Activated CD4-positive, alpha-beta T cell treated with anti-CD3 and anti-CD28 coated beads, Interleukin-2, amount 10 ng/mL, durations not matched to agents 24 days and 14 days (primary cell): ENCODE results near the gene RAI1. TPM values are rescaled to one million over a fixed set of nuclear protein-coding genes. Genes with fewer than 3 reads are reported as not detected.
A peak's percentile ranks its signal among the peaks of the same experiment; 100 is the strongest.

Experiments
- DNase-seq: peaks from one replicate; pipeline ENCODE4 v3.0.0; 2022
- H3K27ac Mint-ChIP-seq: one replicate; pipeline ENCODE4 v1.8.0; 2022; ENCODE audit warnings: mild to moderate bottlenecking, mixed read lengths
- H3K27me3 Mint-ChIP-seq: one replicate; pipeline ENCODE4 v1.8.0; 2022; ENCODE audit warnings: mixed read lengths
- H3K36me3 Mint-ChIP-seq: one replicate; pipeline ENCODE4 v1.8.0; 2022; ENCODE audit warnings: low read depth, mild to moderate bottlenecking, mixed read lengths
- H3K4me1 Mint-ChIP-seq: one replicate; pipeline ENCODE4 v1.8.0; 2021; ENCODE audit warnings: mixed read lengths
- H3K4me3 Mint-ChIP-seq: one replicate; pipeline ENCODE4 v1.8.0; 2022; ENCODE audit warnings: mild to moderate bottlenecking, moderate library complexity, mixed read lengths
- H3K9me3 Mint-ChIP-seq: one replicate; pipeline ENCODE4 v1.8.0; 2021; ENCODE audit warnings: mixed read lengths
- intact Hi-C: fragments of 100-400 bp; cut with micrococcal nuclease; formaldehyde crosslinking; loops from one replicate; pipeline ENCODE4 v1.15.1; 2023
- total RNA-seq: library from RNA; stranded (reverse); gene quantifications from 2 replicates; pipeline ENCODE4 v1.2.3, GENCODE V29; 2022

The RAI1 gene
- total RNA-seq, 1 donor from 2014 or later, result 34.5 TPM

DNA sequence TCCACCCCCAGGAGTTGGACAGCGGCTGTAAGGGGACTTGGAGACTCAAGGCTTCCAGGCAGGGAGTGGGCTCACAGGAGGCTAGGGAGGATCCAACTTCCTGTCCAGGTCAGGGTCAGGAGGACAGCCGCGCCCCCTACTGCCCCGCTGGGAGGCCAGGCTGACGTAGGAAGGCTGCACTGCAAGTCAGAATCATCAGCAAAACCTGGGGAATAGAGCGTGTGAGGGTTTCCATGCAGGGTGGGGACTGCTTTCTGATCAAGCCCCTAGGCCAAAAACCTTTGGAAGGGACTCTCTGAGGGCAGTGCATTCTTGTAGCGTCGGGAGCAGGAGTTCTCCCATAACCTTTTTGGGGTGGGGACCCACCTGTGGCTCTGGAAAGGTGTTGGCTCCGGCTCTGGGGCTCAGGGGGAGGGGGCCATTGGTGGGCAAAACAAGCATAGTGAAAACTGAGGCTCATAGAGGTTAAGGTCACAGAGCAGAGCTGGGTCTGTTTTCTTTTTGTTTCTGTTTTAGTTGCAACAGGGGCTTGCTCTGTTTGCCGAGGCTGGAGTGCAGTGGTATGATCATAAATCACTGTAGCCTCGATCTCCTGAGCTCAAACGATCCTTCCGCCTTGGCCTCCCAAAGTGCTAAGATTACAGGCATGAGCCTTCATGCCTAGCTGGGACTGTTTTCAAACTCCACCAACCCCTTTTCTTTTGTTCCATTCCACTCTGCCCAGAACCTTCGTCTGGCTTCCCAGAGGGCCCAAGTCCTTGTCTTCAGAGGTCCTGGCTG is 22.1 kb downstream of the RAI1 start:
- no peak overlapping the region for H3K4me3 Mint-ChIP-seq
- DNase-seq, result no peak
- H3K27me3 Mint-ChIP-seq, result no peaks in the 10 kb centered on the region
- intact Hi-C loops, result no loop called here
- peaks cover 11% of the 10 kb centered on the region for H3K4me1 Mint-ChIP-seq
- H3K36me3 Mint-ChIP-seq, result peaks cover 8% of the 10 kb centered on the region
- no peaks in the 10 kb centered on the region for H3K9me3 Mint-ChIP-seq
- H3K27ac Mint-ChIP-seq, result no peak overlapping the region

DNA sequence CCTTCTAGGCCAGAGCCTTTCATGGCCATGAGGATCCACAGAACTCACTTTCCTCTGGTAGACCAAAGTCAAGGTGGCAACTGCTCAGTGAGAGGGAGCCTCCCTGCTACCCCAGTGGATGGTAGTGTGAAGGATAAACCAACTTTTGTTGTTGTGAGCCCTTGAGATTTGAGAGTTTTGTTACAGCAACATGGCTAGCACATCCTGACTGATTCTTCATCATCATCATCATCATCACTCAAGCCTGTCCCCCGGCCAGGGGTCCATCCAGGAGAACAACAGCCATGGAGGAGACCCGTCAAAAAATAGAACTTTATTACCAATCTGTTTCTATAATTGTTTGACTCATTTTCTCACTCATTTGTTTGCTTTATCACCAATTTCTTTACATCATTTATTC is 23.7 kb downstream of the RAI1 start:
- DNase-seq, result no peak
- Mint-ChIP-seq H3K9me3 (no peaks in the 10 kb centered on the region), H3K4me3 (no peak overlapping the region), H3K36me3 (peaks cover 8% of the 10 kb centered on the region), H3K4me1 (peaks cover 8% of the 10 kb centered on the region), H3K27me3 (no peaks in the 10 kb centered on the region), H3K27ac (no peak overlapping the region)
- intact Hi-C loops, result no loop called here

DNA sequence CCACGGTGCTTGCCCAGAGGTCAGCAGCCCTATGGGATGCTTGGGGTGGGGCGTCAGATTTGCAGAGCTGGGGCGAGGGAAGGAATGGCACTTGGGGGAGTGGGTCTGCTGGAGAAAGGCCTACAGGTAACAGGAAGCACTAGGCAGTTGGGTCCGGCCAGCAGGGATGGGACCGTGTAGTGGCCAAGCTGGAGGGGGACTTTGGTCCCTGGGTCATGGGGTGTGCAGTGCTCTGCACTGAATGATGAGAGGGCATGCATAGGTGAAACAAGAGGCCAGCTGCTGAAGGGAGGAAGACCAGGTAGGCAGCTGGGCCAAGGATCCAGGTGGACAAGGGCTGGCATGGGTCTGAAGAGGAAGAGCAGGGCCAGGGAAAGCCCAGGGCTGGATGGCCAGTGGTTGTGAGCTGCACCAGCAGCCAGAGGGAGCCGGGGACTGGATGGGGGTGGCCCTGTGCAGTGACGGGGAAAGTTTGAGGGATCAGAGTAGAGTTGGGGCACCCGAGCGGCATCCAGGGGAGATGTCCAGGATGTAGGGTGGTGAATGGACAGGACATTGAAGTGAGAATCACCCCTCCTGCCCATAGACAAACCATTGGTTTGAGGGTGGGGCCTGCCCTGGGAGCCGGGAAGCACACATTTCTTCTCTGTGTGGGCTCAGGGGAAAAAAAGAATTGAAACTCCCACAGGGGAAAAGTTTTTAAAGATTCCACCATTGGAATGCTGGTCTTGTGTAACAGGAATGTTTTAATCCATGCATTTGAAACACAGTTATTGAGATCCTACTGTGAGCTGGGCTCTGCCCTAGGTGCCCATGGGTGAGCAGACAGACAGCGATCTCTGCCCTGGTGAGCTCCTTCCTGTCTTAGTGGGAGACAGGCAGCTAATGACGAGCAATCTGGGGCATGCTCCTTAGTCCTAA is 25.1 kb downstream of the RAI1 start:
- Mint-ChIP-seq H3K27ac (no peak overlapping the region), H3K36me3 (peaks cover 8% of the 10 kb centered on the region), H3K4me3 (no peak overlapping the region), H3K4me1 (peaks cover 8% of the 10 kb centered on the region), H3K9me3 (no peaks in the 10 kb centered on the region), H3K27me3 (no peaks in the 10 kb centered on the region)
- DNase-seq, result no peak
- intact Hi-C loops, result no loop called here

DNA sequence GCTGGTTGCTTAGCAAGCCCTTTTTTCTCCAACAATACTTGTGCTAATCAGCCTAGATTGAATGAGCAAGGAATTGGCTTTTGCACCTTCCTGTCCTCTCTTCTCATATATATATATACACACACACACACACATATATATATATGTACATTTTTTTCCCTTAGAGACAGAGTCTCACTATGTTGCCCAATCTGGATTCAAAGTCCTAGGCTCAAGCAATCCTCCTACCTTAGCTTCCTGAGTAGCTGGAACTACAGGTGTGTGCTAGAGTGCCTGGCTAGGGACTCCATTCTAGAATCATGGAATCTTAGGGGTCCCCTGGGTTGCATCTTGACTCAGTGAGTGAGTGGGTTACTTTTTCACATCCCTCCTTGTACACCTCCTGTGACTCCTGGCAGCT is 27.0 kb downstream of the RAI1 start:
- no peaks in the 10 kb centered on the region for H3K27me3 Mint-ChIP-seq
- H3K36me3 Mint-ChIP-seq, result peaks cover 4% of the 10 kb centered on the region
- no peak for DNase-seq
- H3K4me1 Mint-ChIP-seq, result peaks cover 16% of the 10 kb centered on the region
- peak overlapping the region; percentile 20 for H3K27ac Mint-ChIP-seq
- no peak overlapping the region for H3K4me3 Mint-ChIP-seq
- intact Hi-C loops, result no loop called here
- H3K9me3 Mint-ChIP-seq, result no peaks in the 10 kb centered on the region

DNA sequence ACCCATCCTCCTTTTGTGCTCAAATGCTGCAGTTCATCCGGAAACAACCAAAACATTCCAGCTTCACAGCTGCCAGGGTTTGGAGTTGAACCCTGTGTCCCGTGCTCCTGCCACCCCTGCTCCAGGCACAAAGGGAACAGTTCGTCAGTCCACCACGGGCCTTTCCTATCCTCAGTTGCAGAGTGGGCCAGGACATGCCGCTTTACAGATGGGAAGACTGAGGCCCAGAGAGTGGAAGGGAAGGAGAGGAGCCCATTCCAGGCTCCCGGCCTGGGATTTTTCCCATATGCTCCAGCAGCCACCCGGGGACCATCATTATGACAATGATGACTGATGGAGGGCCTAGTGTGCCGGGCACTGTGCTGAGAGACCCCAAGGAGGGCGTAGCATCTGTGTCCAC is 27.6 kb downstream of the RAI1 start:
- Mint-ChIP-seq H3K4me1 (peaks cover 14% of the 10 kb centered on the region), H3K27me3 (no peaks in the 10 kb centered on the region), H3K27ac (no peak overlapping the region), H3K9me3 (no peaks in the 10 kb centered on the region), H3K4me3 (no peak overlapping the region), H3K36me3 (peaks cover 2% of the 10 kb centered on the region)
- DNase-seq, result no peak
- intact Hi-C loops, result no loop called here

DNA sequence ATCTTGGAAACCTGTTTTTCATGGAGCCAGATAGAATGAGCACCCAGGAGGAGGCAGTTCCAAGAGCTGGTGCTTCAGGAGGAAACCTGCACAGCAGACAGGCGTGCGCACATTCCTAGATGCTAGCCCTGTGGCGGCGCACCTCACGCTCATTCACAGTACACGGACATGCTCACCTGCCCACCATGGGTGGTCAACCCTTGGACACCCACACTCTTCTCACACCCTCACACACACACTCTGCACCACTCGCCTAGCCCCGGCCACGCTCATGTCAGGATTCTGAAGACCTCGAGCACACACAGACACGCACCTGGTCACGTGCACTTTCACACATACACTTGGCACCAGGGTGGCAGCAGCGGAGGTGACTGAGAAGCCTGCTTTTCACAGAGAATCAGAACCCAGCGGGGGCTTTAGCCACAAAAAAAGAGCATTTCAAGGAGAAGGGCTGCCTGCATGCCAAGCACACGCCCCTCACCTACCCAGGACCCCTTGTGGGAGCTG is 28.6 kb downstream of the RAI1 start:
- peaks cover 1% of the 10 kb centered on the region for H3K36me3 Mint-ChIP-seq
- no peak overlapping the region for H3K4me3 Mint-ChIP-seq
- peaks cover 17% of the 10 kb centered on the region for H3K4me1 Mint-ChIP-seq
- H3K9me3 Mint-ChIP-seq, result no peaks in the 10 kb centered on the region
- DNase-seq, result no peak
- intact Hi-C loops, result no loop called here
- H3K27ac Mint-ChIP-seq, result no peak overlapping the region
- no peaks in the 10 kb centered on the region for H3K27me3 Mint-ChIP-seq

DNA sequence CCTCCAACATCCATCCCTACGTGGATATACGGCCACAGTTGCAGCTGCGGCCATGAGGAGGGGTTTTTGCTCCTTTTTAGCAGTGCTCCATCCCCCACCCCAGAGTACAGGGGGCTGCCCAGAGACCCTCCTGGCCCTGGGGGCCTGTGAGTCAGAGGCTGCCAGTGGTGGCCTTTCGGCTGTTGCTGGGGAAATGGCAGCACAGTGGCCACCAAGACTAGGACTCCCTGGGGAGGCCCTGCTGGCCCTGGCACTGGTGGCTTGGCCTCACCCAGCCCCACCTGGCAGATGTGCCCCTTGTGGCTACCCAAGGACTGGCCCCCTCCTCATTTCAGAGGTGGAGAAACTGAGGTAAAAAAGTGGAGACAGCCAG is 29.1 kb downstream of the RAI1 start:
- DNase-seq, result no peak
- no peaks in the 10 kb centered on the region for H3K36me3 Mint-ChIP-seq
- H3K4me1 Mint-ChIP-seq, result peaks cover 17% of the 10 kb centered on the region
- no peak overlapping the region for H3K27ac Mint-ChIP-seq
- no peak overlapping the region for H3K4me3 Mint-ChIP-seq
- intact Hi-C loops, result no loop called here
- no peaks in the 10 kb centered on the region for H3K9me3 Mint-ChIP-seq
- no peaks in the 10 kb centered on the region for H3K27me3 Mint-ChIP-seq

DNA sequence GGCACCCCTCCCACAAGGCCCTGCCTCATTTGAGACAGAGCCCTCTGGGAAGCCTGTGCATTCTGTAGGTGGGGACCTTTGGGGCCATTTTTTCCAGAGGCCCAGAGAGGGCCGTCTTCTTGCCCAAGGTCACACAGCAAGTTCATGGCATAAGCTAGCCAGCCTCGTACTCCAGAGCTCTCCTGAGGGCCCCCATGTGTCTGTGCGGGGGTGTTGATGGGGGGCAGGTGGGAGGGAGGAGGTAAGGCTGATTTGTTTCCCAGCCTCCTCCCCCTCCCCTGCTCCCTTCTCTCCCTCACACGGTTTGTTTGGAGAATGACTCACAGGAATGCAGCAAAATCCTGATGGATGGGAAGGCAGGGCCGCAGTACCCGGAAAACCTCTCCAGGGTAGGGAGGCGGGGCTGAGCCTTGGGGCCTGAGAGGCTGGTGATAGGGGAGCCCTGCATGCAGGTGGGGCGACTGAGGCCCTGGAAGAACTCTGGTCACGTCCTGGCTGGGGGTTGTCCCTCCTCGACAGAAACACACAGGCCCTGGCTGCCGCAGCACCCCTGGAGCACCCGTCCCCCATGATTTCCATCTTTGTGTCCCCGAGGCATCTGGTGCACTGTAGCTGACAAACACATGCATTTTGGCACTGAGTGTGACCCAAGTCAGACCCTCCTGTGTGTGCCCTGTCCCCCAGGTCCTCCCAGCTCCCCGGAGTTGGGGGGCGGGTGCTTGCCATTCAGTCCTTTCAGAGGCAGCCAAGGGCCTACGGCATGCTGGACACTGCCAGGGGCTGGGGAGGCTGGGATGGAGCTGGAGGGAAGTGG is 29.7 kb downstream of the RAI1 start:
- H3K4me3 Mint-ChIP-seq, result no peak overlapping the region
- H3K27ac Mint-ChIP-seq, result no peak overlapping the region
- intact Hi-C loops, result no loop called here

DNA sequence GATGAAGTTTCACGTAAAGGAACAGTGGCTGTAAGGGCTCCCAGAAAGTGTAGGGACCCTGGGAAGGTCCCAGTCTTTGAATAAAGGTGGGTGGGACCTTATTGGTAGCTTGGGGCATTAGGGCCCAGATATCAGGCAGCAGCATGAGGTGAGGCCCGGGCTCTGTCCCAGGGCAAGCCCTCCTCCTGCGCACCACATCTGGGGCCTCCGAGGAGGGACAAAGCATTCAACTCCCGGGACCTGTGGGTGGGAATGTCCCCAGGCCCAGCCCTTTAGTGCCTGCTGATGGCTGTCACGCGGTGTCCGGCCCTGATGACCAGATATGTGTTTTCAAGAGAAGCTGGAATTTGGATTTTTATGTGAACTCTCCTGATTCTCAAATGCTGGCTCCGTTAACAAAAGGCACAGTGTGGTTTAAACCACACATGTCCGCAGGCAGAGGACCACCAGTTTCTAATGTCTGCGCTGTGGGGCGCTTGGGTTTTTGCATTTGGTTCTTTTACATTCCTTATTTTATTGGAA is 30.4 kb downstream of the RAI1 start:
- peaks cover 19% of the 10 kb centered on the region for H3K4me1 Mint-ChIP-seq
- no peaks in the 10 kb centered on the region for H3K36me3 Mint-ChIP-seq
- H3K9me3 Mint-ChIP-seq, result no peaks in the 10 kb centered on the region
- intact Hi-C loops, result no loop called here
- no peak overlapping the region for H3K4me3 Mint-ChIP-seq
- no peak overlapping the region for H3K27ac Mint-ChIP-seq
- H3K27me3 Mint-ChIP-seq, result no peaks in the 10 kb centered on the region
- no peak for DNase-seq

More for the DNA sequence above, 29.7 kb downstream of the RAI1 start:
- Mint-ChIP-seq H3K27me3 (no peaks in the 10 kb centered on the region), H3K36me3 (no peaks in the 10 kb centered on the region), H3K4me1 (peaks cover 17% of the 10 kb centered on the region), H3K9me3 (no peaks in the 10 kb centered on the region)
- DNase-seq, result no peak

DNA sequence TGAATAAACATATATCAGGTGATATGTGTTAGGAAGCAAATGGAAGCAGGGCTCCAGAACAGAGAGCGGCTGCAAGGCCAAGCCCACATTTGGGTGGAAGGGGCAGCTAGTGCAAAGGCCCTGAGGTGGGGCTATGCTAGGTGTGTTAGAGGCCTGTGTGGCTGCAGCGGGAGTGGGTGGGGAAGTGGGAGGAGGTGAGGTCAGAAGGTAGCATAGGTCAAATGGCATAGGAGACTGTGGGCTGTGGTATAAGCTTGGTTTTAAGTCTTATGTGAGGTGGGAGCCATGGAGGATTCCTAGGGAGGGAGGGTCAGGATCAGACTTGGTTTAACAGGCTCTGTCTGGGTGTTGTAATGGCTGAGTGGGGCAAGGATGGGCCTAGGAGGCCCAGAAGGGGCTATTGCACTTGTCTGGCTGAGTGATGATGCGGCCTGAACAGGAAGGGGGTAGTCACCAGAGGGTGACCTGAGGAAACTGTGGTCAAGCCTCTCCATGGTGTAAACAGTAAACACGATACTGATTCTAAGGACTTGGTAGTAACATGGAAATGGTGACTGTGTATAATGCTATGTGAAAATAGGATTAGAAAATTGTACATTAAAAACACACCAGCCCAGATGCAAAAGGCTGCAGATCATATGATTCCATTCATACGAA is 31.1 kb downstream of the RAI1 start:
- H3K9me3 Mint-ChIP-seq, result no peaks in the 10 kb centered on the region
- no peaks in the 10 kb centered on the region for H3K36me3 Mint-ChIP-seq
- peak overlapping the region; percentile 63 for H3K27ac Mint-ChIP-seq
- peak; percentile 64 for DNase-seq
- intact Hi-C loops, result no loop called here
- H3K4me1 Mint-ChIP-seq, result peaks cover 23% of the 10 kb centered on the region
- no peak overlapping the region for H3K4me3 Mint-ChIP-seq
- H3K27me3 Mint-ChIP-seq, result no peaks in the 10 kb centered on the region

DNA sequence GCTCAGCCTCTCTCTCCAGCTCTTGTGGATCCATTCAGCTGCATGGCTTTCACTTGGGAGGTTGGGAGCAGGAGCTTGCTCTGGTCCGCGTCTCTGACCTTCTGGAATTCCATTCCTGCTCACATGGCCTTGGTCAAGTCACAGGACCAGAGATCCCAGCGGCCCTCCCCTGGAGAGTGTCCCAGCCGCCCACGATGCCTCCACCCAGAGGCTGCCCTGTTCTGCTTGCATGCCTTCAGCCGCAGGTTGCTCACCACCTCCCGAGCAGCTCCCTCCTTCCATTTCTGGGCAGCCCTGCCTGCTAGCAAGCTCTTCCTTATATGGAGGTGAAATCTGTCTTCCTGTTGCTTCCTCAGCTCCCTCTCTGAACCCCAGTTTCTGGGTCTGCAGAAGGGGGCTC is 32.6 kb downstream of the RAI1 start:
- peak overlapping the region; percentile 20 for H3K27ac Mint-ChIP-seq
- H3K27me3 Mint-ChIP-seq, result no peaks in the 10 kb centered on the region
- peak; percentile 65 for DNase-seq
- H3K9me3 Mint-ChIP-seq, result no peaks in the 10 kb centered on the region
- intact Hi-C loops, result no loop called here
- H3K4me1 Mint-ChIP-seq, result peaks cover 31% of the 10 kb centered on the region
- H3K36me3 Mint-ChIP-seq, result peaks cover 3% of the 10 kb centered on the region
- H3K4me3 Mint-ChIP-seq, result no peak overlapping the region

DNA sequence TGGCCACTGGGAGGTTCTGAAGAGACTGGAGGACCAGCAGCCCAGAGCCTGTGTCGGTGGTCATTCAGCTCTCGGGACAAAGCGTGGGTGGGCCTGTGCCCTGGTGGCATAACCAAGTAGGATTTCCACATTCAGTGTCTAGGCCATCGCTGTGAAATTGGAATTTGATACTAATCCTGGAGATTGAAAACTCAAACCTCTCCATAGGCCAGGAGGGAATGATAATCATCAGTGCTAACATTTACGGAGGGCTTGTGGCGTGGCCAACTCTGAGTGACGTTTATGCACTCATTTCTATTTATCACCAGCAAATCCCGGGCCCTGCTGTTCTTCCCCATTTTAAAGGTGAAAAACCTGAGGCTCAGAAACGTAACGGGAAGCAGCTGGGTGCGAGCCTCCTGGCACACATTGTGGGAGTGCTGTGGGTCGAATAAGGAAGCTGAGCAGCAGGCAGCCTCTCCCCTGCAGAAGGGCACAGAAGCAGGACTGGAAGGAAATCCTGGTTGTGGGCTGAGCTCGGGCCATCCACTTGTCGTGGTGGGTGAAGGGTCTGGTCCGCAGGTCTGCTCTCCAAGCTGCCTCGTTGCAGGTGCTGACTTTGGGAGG is 33.1 kb downstream of the RAI1 start:
- DNase-seq, result no peak
- Mint-ChIP-seq H3K9me3 (no peaks in the 10 kb centered on the region), H3K36me3 (peaks cover 3% of the 10 kb centered on the region), H3K27ac (peak overlapping the region; percentile 20), H3K4me3 (no peak overlapping the region), H3K27me3 (no peaks in the 10 kb centered on the region), H3K4me1 (peaks cover 31% of the 10 kb centered on the region)
- intact Hi-C loops, result no loop called here

DNA sequence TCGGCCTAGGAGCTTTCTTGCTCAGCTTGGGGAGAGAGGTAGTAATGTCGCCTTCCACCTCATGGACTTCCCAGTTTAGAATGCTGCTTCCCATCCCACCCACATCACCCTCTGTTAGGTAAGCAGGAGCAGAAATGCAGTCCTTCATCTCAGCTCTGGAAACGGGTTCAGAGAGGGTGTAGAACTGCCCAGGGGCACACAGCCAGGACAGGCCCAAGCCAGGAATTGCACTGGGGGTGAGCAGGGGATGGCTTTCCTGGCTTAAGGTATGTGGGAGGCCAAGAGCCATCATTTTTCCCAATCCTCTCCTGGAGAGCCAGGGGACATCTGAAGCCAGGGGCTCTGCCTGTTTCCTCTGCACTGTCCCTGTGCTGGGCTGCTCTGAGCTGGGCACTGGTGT is 33.6 kb downstream of the RAI1 start:
- no peaks in the 10 kb centered on the region for H3K9me3 Mint-ChIP-seq
- H3K4me1 Mint-ChIP-seq, result peaks cover 31% of the 10 kb centered on the region
- intact Hi-C loops, result no loop called here
- no peak overlapping the region for H3K27ac Mint-ChIP-seq
- DNase-seq, result no peak
- H3K27me3 Mint-ChIP-seq, result no peaks in the 10 kb centered on the region
- H3K4me3 Mint-ChIP-seq, result no peak overlapping the region
- peaks cover 3% of the 10 kb centered on the region for H3K36me3 Mint-ChIP-seq
